NOMO-1 treated with dmso at 0.1 percent for 144 hours (cell line): Measurements from ENCODE around the gene WDR62.

Source experiments
- DNase-seq: peaks from one replicate; lab custom pipeline; 2025; ENCODE audit not compliant: unreplicated experiment; lab: John Stamatoyannopoulos, UW

WDR62 gene

DNA sequence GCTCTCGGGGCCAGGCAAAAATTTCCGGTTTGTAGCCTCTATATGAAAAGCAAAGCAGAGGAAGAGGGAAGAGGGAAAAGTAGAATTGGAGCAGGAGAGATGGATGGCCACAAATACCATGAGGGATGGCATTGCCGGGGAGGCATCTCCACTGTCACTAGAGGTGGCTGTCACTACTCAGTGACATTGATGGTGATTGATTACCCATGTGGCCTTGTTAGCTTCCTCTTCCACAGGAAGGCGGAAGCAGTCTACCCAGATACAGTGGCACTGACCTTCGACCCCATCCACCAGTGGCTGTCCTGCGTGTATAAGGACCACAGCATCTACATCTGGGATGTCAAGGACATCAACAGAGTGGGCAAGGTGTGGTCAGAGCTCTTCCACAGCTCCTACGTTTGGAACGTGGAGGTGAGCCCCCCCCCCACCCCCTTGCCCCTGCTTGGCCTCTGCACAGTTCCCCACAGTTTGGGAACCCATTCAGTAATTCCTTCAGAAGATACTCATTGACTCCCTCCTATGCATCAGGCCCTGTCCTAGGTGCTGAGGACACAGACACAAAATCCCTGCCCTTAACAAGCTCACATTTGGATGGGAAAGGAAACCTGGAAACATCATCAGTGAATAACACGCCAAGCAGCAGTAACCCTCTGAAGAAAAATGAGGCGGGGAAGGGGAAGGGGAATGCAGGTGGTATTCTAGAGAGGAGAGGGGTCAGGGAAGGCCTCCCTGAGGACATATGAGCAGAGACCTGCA lies 18.6 kb downstream of the WDR62 start:
- DNase-seq = no peak

DNA sequence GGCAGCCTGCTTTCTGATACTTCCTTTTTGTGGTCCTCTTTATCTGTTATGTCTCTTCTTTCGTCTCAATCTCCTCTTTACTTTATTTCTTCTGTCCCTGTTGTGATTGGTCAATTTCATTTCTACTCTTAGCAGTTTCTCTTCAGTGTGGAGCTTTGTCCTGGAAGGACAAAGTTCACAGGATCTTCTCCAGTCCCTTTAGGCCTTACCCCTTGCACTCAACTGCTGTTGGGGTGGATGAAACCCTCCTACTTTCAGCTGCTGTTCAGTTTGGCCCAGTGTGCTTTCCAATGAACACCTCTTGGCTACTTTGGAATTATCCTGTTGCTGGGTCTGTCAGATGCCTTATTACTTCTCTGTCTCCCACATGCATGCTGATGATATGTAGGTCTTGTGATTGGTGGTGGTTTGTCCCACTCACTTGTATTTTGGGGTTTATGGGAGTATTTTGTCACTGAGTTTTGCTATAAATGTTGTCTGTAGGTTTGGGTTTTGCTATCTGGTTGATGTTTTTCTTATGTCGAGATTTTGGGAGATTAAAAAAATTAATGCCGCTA lies 24.8 kb downstream of the WDR62 start:
- no peak for DNase-seq

DNA sequence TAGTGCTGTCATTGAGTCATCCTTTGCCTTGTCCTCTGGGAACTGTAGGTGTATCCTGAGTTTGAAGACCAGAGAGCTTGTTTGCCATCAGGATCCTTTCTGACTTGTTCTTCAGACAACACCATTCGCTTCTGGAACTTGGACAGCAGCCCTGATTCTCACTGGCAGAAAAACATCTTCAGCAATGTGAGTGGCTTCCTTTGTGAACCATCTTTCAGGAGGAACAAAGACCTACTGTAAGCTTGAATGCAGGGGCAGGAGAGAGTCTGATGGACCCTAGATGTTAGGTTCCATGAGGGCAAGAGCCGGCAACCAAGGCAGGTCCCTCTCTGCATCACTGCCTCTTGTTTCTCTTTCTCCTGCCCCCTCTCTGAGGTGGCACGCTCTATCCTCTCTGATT lies 26.7 kb downstream of the WDR62 start:
- DNase-seq = no peak

DNA sequence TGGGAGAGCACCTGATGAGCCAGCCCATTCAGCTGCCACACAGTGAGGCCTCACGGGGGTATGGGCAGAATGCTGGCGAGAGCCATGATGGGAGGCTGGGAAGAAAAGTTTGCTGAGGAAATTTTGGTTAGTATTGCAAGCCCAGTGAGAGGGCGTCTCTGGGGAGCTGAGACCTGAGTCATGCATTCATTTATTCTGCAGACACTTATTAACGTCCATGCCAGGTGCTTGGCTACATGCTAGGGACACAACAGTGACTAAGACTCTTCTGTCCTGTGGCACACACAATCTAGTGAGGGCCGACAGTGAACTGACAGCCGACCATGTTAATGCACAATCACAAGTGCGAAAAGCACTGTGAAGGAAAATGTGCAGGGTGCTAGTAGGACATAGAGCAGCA lies 27.2 kb downstream of the WDR62 start:
- DNase-seq = no peak

DNA sequence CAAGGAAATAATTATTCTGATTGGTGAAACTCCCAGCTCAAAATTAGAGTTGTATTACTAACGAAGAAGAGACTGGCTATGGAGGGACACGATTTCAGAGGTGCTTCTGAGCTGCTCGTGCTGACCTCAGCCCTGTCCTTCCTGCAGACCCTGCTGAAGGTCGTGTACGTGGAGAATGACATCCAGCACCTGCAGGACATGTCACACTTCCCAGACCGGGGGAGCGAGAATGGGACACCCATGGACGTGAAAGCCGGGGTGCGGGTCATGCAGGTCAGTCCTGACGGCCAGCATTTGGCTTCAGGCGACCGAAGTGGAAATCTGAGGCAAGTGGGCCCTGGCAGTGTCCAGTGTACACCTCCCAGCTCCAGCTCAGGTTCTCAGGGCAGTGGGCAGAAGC lies 28.2 kb downstream of the WDR62 start:
- DNase-seq = no peak

DNA sequence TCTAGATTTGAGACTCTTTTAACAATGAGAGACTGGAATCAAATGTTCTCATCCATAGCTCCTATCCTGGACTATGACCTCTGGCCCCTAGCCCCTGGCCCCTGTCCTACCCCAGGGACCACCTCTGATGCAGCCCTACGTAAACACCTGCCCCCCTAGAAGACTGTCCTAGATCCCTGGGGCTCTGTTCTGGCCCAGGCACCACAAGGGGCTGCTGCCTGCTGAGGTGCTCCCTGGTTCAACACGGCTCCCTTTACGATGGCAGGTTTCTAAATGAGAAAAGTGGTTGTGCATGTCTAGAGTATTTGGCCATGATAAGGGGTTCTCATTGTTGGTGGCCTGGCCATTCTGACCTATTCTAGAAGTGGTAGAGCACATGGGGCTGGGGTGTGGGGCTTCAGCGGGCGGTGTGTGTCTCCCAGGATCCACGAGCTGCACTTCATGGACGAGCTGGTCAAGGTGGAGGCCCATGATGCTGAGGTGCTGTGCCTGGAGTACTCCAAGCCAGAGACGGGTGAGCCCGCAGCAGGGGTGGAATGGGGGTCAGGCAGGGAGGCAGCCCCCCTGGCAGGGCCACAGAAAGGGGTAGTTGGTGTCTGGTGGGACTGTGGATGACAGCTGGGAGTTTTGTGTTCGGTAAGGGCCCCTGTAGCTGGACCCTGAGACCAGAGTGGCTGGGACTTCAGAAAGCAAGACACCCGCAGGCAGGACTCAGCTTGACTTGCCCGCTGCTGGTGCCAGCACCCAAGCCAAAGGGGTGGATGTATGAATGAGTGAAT lies 29.7 kb downstream of the WDR62 start:
- DNase-seq = no peak

- DNase-seq = no peak
These were observed 31.6 kb downstream of the WDR62 start for GRCh38 chr19:36086326-36086725.

- DNase-seq = no peak
These were observed 35.1 kb downstream of the WDR62 start for GRCh38 chr19:36089847-36090246.

- DNase-seq = no peak
These were observed 36.4 kb downstream of the WDR62 start for GRCh38 chr19:36090910-36091695.

DNA sequence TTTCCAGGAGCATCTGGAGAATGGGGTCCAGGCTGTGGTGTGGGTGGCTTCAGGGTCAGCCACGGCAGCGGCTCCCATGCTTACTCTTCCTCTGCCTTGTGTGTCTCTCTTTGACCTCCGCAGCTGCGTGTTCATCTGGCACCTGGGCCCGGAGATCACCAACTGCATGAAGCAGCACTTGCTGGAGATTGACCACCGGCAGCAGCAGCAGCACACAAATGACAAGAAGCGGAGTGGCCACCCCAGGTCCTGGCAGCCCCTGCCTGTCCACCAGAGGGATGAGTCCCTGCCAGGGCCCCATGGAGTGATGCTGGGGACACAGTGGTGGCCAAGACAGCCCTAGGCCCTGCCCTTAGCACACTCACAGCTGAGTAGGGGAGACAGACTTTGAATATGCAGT lies 37.9 kb downstream of the WDR62 start:
- no peak for DNase-seq

DNA sequence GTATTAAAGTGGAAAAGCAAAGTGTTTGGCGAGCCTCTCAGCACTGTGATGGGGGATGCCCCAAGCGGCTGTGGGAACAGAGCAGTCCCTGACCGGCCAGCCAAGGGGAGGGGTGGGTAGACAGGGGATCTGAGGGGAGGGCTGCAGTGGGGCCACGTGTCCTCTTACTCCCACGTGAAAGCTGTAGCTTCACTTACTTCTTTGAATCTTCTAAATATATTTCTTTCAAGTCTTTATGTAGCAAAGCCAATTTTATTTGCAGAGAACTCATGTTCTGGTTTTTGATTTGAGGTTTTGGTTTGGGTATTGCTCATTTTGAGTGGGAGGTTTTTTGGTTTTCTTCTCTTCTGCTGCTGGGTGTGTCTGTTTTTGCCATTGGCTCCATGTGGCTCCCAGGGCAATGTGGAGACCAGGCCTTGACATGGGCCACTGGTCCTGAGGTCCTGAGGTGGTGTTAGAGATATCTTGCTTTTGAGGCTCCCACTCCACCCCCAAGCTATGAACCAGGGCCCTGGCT lies 38.5 kb downstream of the WDR62 start:
- DNase-seq = no peak

DNA sequence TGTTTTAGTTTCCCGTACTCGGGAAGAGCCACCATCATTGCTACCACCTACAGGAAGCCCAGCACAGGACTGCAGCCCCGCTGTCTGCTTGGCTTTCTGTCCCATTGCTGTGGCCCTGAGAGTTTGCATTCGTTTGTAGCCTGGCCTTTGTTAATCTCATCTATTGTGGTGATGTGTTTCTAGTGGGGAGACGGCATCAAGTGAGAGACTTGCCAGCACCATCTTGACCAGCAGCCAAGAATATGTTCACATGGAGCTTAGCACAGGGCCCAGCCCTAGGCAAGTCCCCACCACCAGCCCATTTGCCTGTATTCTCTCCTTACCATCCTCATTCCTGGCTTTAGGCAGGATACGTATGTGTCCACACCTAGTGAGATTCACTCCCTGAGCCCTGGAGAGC lies 39.0 kb downstream of the WDR62 start:
- DNase-seq = no peak

GRCh38 chr19:36097036-36097435 lies 42.3 kb downstream of the WDR62 start:
- no peak for DNase-seq

- DNase-seq = no peak
These were observed 44.6 kb downstream of the WDR62 start for GRCh38 chr19:36099166-36099785.

- no peak for DNase-seq
These were observed 45.8 kb downstream of the WDR62 start for GRCh38 chr19:36100476-36100875.

DNA sequence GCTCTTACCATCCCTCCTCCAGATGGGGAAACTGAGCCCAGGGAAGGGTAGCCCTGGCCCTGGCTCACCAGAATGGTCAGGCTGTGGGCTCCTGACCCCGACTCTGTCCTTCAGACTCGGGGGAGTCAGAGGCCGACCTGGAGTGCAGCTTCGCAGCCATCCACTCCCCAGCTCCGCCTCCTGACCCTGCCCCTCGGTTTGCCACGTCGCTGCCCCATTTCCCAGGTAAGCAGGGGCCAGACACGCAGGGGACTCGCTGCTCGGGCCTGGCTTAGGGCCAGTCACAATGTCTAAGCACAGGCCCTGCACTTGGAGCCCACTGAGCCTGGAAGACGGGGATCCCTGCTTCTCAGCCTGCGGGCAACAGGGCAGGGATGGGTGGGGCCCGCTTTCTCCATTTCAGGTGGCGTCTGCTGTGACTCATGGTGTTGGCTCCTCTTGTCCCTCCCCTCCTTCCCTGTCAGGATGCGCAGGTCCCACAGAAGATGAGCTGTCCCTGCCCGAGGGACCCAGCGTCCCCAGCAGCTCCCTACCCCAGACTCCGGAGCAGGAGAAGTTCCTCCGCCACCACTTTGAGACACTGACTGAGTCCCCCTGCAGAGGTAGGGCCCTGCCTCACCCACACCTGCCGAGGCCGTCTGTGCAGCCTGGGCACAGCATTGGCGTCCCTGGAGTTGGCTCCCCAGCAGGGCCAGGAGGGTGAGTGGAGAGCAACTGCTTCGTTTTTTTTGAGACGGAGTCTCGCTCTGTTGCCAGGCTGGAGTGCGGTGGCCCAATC lies 47.0 kb downstream of the WDR62 start:
- DNase-seq = no peak

DNA sequence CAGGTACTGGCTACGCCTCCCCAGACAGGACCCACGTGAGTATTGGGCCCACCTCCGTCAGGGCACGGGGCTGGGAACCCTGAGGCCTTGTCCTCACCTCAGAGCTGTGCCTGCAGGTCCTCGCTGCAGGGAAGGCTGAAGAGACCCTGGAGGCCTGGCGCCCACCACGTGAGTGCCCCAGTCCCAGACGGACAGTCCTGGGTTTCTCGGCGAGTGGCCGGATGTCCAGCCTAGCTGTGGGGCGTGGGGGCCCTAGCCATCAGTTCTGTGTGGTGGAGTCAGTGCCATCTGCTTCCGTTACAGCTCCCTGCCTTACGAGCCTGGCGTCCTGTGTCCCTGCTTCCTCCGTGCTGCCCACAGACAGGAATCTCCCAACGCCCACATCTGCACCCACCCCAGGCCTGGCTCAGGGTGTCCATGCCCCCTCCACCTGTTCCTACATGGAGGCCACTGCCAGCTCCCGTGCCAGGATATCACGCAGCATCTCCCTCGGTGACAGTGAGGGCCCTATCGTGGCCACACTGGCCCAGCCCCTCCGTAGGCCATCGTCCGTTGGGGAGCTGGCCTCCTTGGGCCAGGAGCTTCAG lies 48.4 kb downstream of the WDR62 start:
- DNase-seq = no peak

DNA sequence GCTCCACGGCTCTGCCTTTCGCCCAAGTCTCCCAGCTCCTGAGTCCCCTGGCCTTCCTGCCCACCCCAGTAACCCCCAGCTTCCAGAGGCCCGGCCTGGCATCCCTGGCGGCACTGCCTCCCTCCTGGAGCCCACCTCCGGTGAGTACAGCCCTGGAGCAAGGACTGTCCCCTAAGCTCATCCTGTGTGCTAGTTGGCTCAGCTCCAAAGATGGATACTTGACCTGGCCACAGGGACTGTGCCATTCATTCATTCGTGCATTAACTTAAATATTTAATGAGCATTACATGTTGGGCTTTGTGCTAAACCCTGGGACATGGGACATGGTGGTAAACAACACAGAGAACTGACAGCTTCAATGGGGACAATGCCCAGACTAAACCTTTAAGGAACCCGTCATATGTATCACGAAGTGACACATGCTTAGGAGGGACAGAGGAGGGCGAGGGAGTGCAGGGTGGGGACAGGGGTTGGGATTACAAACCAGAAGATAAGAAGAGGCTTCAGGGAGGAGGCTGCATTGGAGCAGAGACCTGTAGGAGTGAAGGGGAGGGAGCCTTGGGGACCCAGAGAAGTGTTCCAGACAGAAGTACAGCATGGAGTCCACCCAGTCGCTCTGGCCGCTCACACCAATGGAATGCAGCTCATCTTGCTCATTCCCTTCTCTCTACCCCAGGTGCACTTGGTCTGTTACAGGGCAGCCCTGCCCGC lies 49.3 kb downstream of the WDR62 start:
- no peak for DNase-seq

GRCh38 chr19:36106441-36106840 lies 51.7 kb downstream of the WDR62 start:
- no peak for DNase-seq
